Measurements from ENCODE around the gene AACS. TPM values are rescaled to one million over a fixed set of nuclear protein-coding genes. Genes with fewer than 3 reads are reported as not detected.
"Not testable (repeated sequence)": the region's sequence is repeated elsewhere in the genome, so short reads cannot be mapped to it uniquely, and the experiment has no call there.

Gene AACS
- total RNA-seq, 1 donor from 2014 or later, result 56.9 TPM

GRCh38 chr12:125121106-125121505, 55.9 kb downstream of the AACS start:
- DNase-seq (ENCODE audit: low spot score), result no peak

GRCh38 chr12:125122668-125123067, 57.4 kb downstream of the AACS start:
- no peak for DNase-seq (ENCODE audit: low spot score)

- DNase-seq (ENCODE audit: low spot score), result peak; percentile 72
These were observed 59.2 kb downstream of the AACS start for GRCh38 chr12:125124320-125124966.

GRCh38 chr12:125125271-125125670, 60.0 kb downstream of the AACS start:
- DNase-seq (ENCODE audit: low spot score), result no peak

GRCh38 chr12:125128439-125129178, 63.4 kb downstream of the AACS start:
- DNase-seq (ENCODE audit: low spot score), result no peak

- no peak for DNase-seq (ENCODE audit: low spot score)
These were observed 63.9 kb downstream of the AACS start for GRCh38 chr12:125129179-125129571.

GRCh38 chr12:125129591-125130255, 64.5 kb downstream of the AACS start:
- DNase-seq (ENCODE audit: low spot score), result no peak

GRCh38 chr12:125131958-125132357, 66.7 kb downstream of the AACS start:
- DNase-seq (ENCODE audit: low spot score), result no peak

- DNase-seq (ENCODE audit: low spot score), result no peak
These were observed 67.6 kb downstream of the AACS start for GRCh38 chr12:125132698-125133400.

- no peak for DNase-seq (ENCODE audit: low spot score)
These were observed 68.4 kb downstream of the AACS start for GRCh38 chr12:125133616-125134015.

- no peak for DNase-seq (ENCODE audit: low spot score)
These were observed 69.3 kb downstream of the AACS start for GRCh38 chr12:125134576-125134975.

- DNase-seq (ENCODE audit: low spot score), result no peak
These were observed 70.7 kb downstream of the AACS start for GRCh38 chr12:125135906-125136305.

GRCh38 chr12:125136702-125137101, 71.5 kb downstream of the AACS start:
- DNase-seq (ENCODE audit: low spot score), result no peak

- no peak for DNase-seq (ENCODE audit: low spot score)
These were observed 72.6 kb downstream of the AACS start for GRCh38 chr12:125137766-125138344.

- DNase-seq (ENCODE audit: low spot score), result no peak
These were observed 75.3 kb downstream of the AACS start for GRCh38 chr12:125140279-125141209.

GRCh38 chr12:125141210-125141573, 76.0 kb downstream of the AACS start:
- not testable (repeated sequence) for DNase-seq (ENCODE audit: low spot score)

- DNase-seq (ENCODE audit: low spot score), result no peak
These were observed 77.4 kb downstream of the AACS start for GRCh38 chr12:125142601-125143000.

GRCh38 chr12:125143491-125143890, 78.3 kb downstream of the AACS start:
- DNase-seq (ENCODE audit: low spot score), result no peak

GRCh38 chr12:125145196-125145595, 80.0 kb downstream of the AACS start:
- no peak for DNase-seq (ENCODE audit: low spot score)

- DNase-seq (ENCODE audit: low spot score), result no peak
These were observed 83.1 kb downstream of the AACS start for GRCh38 chr12:125148316-125148715.
